Ascending aorta (tissue), 2 donors: ENCODE data around the gene PNKD. TPM values are rescaled to one million over a fixed set of nuclear protein-coding genes. Genes with fewer than 3 reads are reported as not detected.

Experiments
- DNase-seq, 2 donors: peaks; one replicate each; pipeline ENCODE4 v3.0.0-alpha.2; 2019; ENCODE audit warnings: low spot score in 2 of 2
- H3K27ac ChIP-seq, 2 donors: fragments of 200-600 bp; sonication (generic); one replicate each; pipeline ENCODE4 v1.5.1; 2016 to 2017; ENCODE audit warnings: mild to moderate bottlenecking in 1 of 2
- H3K27me3 ChIP-seq: fragments of 200-600 bp; sonication (generic); one replicate; pipeline ENCODE4 v1.5.1; 2017
- H3K36me3 ChIP-seq, 2 donors: fragments of 200-600 bp; sonication (generic); one replicate each; pipeline ENCODE4 v1.5.1; 2016
- H3K4me1 ChIP-seq, 2 donors: fragments of 200-600 bp; sonication (generic); one replicate each; pipeline ENCODE4 v1.5.1; 2016 to 2017; ENCODE audit warnings: mild to moderate bottlenecking in 1 of 2
- H3K4me3 ChIP-seq, 2 donors: fragments of 200-600 bp; sonication (generic); one replicate each; pipeline ENCODE4 v1.5.1; 2016 to 2017; ENCODE audit warnings: mild to moderate bottlenecking in 1 of 2
- H3K9me3 ChIP-seq, 2 donors: fragments of 200-600 bp; sonication (generic); one replicate each; pipeline ENCODE4 v1.5.1; 2016
- CTCF ChIP-seq, 3 experiments: fragments of 200-600 bp in 2 of 3; fragments of 450-650 bp in 1 of 3; sonication (generic) in 2 of 3; IDR thresholded peaks; one replicate each; pipeline ENCODE4 v1.5.1; 2016 to 2019; ENCODE audit warnings: antibody characterized with exemption in 3 of 3, mild to moderate bottlenecking in 1 of 3, moderate library complexity in 1 of 3
- intact Hi-C: fragments of 100-400 bp; cut with DNase I; formaldehyde crosslinking; loops from one replicate; pipeline ENCODE4 v1.15.1; 2023
- total RNA-seq: library from RNA; depleted of rRNA; stranded (reverse); fragments of >200 nt; gene quantifications from one replicate; pipeline ENCODE4 v1.1.0, GENCODE V29; 2016

The PNKD gene
- total RNA-seq, 1 donor from 2014 or later, result 45.8 TPM

GRCh38 chr2:218234521-218234920, 35.8 kb upstream of the PNKD start:
- Histone ChIP-seq H3K36me3 (peaks cover 81 to 94% of the 10 kb centered on the region in 2 donors), H3K4me3 (no peak overlapping the region), H3K4me1 (peaks cover 15 to 17% of the 10 kb centered on the region in 2 donors), H3K27me3 (no peaks in the 10 kb centered on the region), H3K9me3 (no peaks in the 10 kb centered on the region), H3K27ac (peak overlapping the region in 1 of 2 donors; percentile 24)
- intact Hi-C loops, result no loop called here
- no peak for TF ChIP-seq CTCF (IDR thresholded peaks at IDR 0.05)
- no peak for DNase-seq

GRCh38 chr2:218235017-218235416, 35.3 kb upstream of the PNKD start:
- Histone ChIP-seq H3K4me1 (peaks cover 13% of the 10 kb centered on the region in 2 donors), H3K36me3 (peaks cover 86 to 97% of the 10 kb centered on the region in 2 donors), H3K27me3 (no peaks in the 10 kb centered on the region), H3K27ac (peak overlapping the region; percentile 24 to 26), H3K9me3 (no peaks in the 10 kb centered on the region), H3K4me3 (no peak overlapping the region)
- no peak for TF ChIP-seq CTCF (IDR thresholded peaks at IDR 0.05)
- intact Hi-C loops, result no loop called here
- DNase-seq, result no peak

GRCh38 chr2:218236829-218237228, 33.5 kb upstream of the PNKD start:
- Histone ChIP-seq H3K27ac (no peak overlapping the region), H3K9me3 (no peaks in the 10 kb centered on the region), H3K27me3 (no peaks in the 10 kb centered on the region), H3K4me1 (peaks cover 5 to 14% of the 10 kb centered on the region in 2 donors), H3K36me3 (peaks cover 78 to 90% of the 10 kb centered on the region in 2 donors), H3K4me3 (no peak overlapping the region)
- no peak for TF ChIP-seq CTCF (IDR thresholded peaks at IDR 0.05)
- intact Hi-C loops, result no loop called here
- DNase-seq, result no peak

- DNase-seq, result no peak
- Histone ChIP-seq H3K9me3 (no peaks in the 10 kb centered on the region), H3K27ac (peak overlapping the region; percentile 28 to 31), H3K27me3 (no peaks in the 10 kb centered on the region), H3K4me1 (peaks cover 9 to 19% of the 10 kb centered on the region in 2 donors), H3K4me3 (no peak overlapping the region), H3K36me3 (peaks cover 81 to 91% of the 10 kb centered on the region in 2 donors)
- no peak for TF ChIP-seq CTCF (IDR thresholded peaks at IDR 0.05)
- intact Hi-C loops, result no loop called here
These were observed 31.4 kb upstream of the PNKD start for GRCh38 chr2:218238887-218239286.

GRCh38 chr2:218244204-218244603, 26.1 kb upstream of the PNKD start:
- H3K9me3 ChIP-seq, result no peaks in the 10 kb centered on the region
- TF ChIP-seq CTCF (IDR thresholded peaks at IDR 0.05), result no peak
- no peak overlapping the region for H3K27ac ChIP-seq
- intact Hi-C loops, result no loop called here
- H3K27me3 ChIP-seq, result no peaks in the 10 kb centered on the region
- H3K4me1 ChIP-seq, result peaks cover 9 to 19% of the 10 kb centered on the region in 2 donors
- H3K4me3 ChIP-seq, result no peak overlapping the region
- peaks cover 85 to 93% of the 10 kb centered on the region in 2 donors for H3K36me3 ChIP-seq
- no peak for DNase-seq

- no peak for TF ChIP-seq CTCF (IDR thresholded peaks at IDR 0.05)
- Histone ChIP-seq H3K9me3 (no peaks in the 10 kb centered on the region), H3K4me3 (no peak overlapping the region), H3K27me3 (no peaks in the 10 kb centered on the region), H3K27ac (no peak overlapping the region), H3K4me1 (peaks cover 9 to 19% of the 10 kb centered on the region in 2 donors), H3K36me3 (peaks cover 85 to 93% of the 10 kb centered on the region in 2 donors)
- intact Hi-C loops, result no loop called here
- no peak for DNase-seq
These were observed 25.7 kb upstream of the PNKD start for GRCh38 chr2:218244665-218245064.
